NT2/D1 (cell line): ENCODE measurements around the gene PLD4.

Experiments used
- DNase-seq: peaks from one replicate; pipeline ENCODE4 v3.0.0-alpha.2; 2011; ENCODE audit warnings: low read depth, low spot score
- H3K27me3 ChIP-seq: 2 replicates; pipeline ENCODE4 v1.6.0; 2011; ENCODE audit warnings: mild to moderate bottlenecking; ENCODE audit not compliant: insufficient read length, insufficient read depth
- H3K36me3 ChIP-seq: 2 replicates; pipeline ENCODE4 v1.6.1; 2011; ENCODE audit warnings: mild to moderate bottlenecking, low read length, mixed read lengths; ENCODE audit not compliant: insufficient read depth, insufficient read length
- H3K4me1 ChIP-seq: 2 replicates; pipeline ENCODE4 v1.5.1; 2011; ENCODE audit not compliant: insufficient read depth, insufficient read length
- H3K4me3 ChIP-seq: 2 replicates; pipeline ENCODE4 v1.5.1; 2011; ENCODE audit warnings: low read depth; ENCODE audit not compliant: insufficient read length
- H3K9ac ChIP-seq: 2 replicates; pipeline ENCODE4 v1.6.0; 2011; ENCODE audit warnings: low read depth; ENCODE audit not compliant: insufficient read length
- H3K9me3 ChIP-seq: 2 replicates; pipeline ENCODE4 v1.5.1; 2011; ENCODE audit warnings: mild to moderate bottlenecking, low read length; ENCODE audit not compliant: insufficient read depth
- SUZ12 ChIP-seq: IDR thresholded peaks from 2 replicates; pipeline ENCODE4 v1.6.1; 2011; ENCODE audit not compliant: insufficient read length, insufficient read depth; ENCODE audit errors: extremely low read depth
- YY1 ChIP-seq: IDR thresholded peaks from 2 replicates; pipeline ENCODE4 v1.6.1; 2011; ENCODE audit not compliant: insufficient read length, insufficient read depth
- ZNF274 ChIP-seq: IDR thresholded peaks from 2 replicates; pipeline ENCODE4 v1.6.1; 2011; ENCODE audit warnings: mild to moderate bottlenecking, low read depth, low read length

The PLD4 gene

DNA sequence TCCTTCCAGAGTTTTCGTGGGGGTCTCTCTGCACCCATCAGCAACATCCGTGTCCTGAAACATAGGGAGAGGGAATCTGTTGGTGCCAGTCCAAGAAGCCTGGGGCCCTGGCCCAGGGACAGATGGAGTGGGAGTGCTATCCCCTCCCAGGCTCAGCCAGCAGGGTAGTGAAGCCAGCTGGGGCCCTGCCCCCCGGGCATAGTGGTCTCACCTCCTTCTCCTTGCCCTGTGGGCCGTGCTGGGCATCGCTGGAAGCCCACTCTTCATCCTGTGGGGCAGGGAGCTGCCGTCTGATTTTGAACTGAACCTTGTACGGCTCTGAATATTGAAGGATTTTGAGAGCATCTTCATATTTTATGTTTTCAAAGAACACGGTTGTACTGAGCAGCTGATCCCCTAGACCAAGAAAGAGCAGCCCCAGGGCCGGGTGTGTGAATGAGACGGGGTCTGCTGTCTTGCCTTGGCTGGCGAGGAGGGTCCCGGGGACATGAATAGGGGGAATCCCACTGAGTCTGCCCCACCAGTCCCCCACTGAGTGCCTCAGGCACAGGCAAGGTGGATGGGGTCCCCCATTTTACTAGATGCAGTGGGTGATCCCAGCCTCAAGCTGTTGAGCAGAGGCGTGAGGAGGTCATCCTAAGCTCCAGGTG is 30.2 kb downstream of the PLD4 start:
- H3K9me3 ChIP-seq, result no peaks in the 10 kb centered on the region
- H3K4me1 ChIP-seq, result no peaks in the 10 kb centered on the region
- no peak overlapping the region for H3K4me3 ChIP-seq
- no peak for DNase-seq
- no peaks in the 10 kb centered on the region for H3K27me3 ChIP-seq
- no peak for TF ChIP-seq SUZ12
- TF ChIP-seq ZNF274, result no peak
- TF ChIP-seq YY1, result no peak
- H3K9ac ChIP-seq, result no peak overlapping the region
- H3K36me3 ChIP-seq, result peaks cover 44% of the 10 kb centered on the region

GRCh38 chr14:104955396-104955770 is 30.7 kb downstream of the PLD4 start:
- Histone ChIP-seq H3K36me3 (peaks cover 44% of the 10 kb centered on the region), H3K4me1 (no peaks in the 10 kb centered on the region), H3K9me3 (no peaks in the 10 kb centered on the region), H3K9ac (no peak overlapping the region), H3K27me3 (no peaks in the 10 kb centered on the region), H3K4me3 (no peak overlapping the region)
- TF ChIP-seq YY1, result no peak
- no peak for TF ChIP-seq ZNF274
- TF ChIP-seq SUZ12, result no peak
- no peak for DNase-seq

DNA sequence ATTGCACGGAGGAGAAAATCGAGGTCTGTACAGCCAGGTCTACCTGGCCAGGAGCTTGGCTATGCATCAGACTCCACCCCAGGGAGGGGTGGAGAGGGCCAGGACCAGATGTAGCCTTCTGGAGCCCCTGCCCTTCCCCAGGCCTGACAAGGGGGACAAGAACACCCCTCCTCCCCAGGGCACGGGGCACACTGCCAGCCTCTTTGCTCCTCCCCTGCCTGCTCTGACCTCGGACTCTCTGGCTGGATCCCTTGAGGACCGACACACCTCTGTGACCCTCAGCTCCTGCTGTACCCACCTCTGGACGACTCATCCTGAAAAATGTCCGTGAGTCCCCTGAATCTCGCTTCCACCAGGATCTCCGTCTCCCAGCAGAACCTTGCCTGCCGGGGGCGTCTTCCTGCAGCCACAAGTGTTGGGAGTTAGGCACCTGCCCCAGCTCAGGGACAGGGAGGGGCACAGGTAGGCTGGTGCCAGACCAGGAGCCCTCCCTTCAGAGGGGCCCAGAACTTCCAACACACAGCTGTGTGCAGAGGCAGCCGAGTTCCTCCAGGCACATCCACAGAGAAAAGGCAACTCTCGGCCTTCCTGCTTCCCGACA is 31.7 kb downstream of the PLD4 start:
- Histone ChIP-seq H3K9me3 (no peaks in the 10 kb centered on the region), H3K27me3 (no peaks in the 10 kb centered on the region), H3K9ac (no peak overlapping the region), H3K36me3 (peaks cover 44% of the 10 kb centered on the region), H3K4me3 (no peak overlapping the region), H3K4me1 (no peaks in the 10 kb centered on the region)
- TF ChIP-seq SUZ12, result no peak
- no peak for TF ChIP-seq ZNF274
- TF ChIP-seq YY1, result no peak
- no peak for DNase-seq

- no peak overlapping the region for H3K9ac ChIP-seq
- peaks cover 39% of the 10 kb centered on the region for H3K36me3 ChIP-seq
- TF ChIP-seq YY1 (no peak), SUZ12 (no peak), ZNF274 (no peak)
- no peak for DNase-seq
- no peaks in the 10 kb centered on the region for H3K27me3 ChIP-seq
- no peaks in the 10 kb centered on the region for H3K9me3 ChIP-seq
- H3K4me3 ChIP-seq, result no peak overlapping the region
- no peaks in the 10 kb centered on the region for H3K4me1 ChIP-seq
Measured at GRCh38 chr14:104957146-104958113, 32.8 kb downstream of the PLD4 start.

DNA sequence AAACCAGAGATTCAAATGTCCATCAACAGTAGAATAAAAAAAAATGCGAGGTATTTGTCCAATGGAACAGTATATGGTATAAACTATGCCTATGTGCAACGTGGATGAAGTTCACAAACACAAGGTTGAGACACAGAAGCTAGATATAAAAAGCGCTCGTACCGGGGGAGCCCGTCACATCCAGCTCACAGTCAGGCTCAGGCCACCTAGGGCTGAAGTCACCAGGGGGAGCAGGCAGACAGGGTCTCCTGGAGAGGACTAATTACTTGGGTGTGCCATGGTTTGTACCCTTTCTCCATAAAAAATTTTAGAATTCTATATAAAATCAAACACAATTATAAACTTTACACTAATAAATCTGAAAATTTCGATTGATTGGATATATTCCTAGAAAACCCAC is 39.9 kb downstream of the PLD4 start:
- H3K36me3 ChIP-seq, result no peaks in the 10 kb centered on the region
- H3K27me3 ChIP-seq, result no peaks in the 10 kb centered on the region
- no peak for TF ChIP-seq ZNF274
- peaks cover 19% of the 10 kb centered on the region for H3K4me1 ChIP-seq
- H3K4me3 ChIP-seq, result no peak overlapping the region
- H3K9me3 ChIP-seq, result no peaks in the 10 kb centered on the region
- no peak overlapping the region for H3K9ac ChIP-seq
- no peak for DNase-seq

GRCh38 chr14:104965561-104966231 is 41.0 kb downstream of the PLD4 start:
- no peak for TF ChIP-seq SUZ12
- TF ChIP-seq YY1, result no peak
- TF ChIP-seq ZNF274, result no peak
- Histone ChIP-seq H3K4me3 (no peak overlapping the region), H3K9ac (no peak overlapping the region), H3K9me3 (no peaks in the 10 kb centered on the region), H3K36me3 (no peaks in the 10 kb centered on the region), H3K4me1 (peaks cover 24% of the 10 kb centered on the region), H3K27me3 (no peaks in the 10 kb centered on the region)
- DNase-seq, result no peak
